ENCODE results near the gene TCP10L.

GRCh38 chr21:32604464-32604863 is 19.1 kb upstream of the TCP10L start:
- TF ChIP-seq EZH2 (IDR thresholded peaks at IDR 0.05; ENCODE audit: insufficient read depth, low read length): no peak
- TF ChIP-seq, protein P1, sequence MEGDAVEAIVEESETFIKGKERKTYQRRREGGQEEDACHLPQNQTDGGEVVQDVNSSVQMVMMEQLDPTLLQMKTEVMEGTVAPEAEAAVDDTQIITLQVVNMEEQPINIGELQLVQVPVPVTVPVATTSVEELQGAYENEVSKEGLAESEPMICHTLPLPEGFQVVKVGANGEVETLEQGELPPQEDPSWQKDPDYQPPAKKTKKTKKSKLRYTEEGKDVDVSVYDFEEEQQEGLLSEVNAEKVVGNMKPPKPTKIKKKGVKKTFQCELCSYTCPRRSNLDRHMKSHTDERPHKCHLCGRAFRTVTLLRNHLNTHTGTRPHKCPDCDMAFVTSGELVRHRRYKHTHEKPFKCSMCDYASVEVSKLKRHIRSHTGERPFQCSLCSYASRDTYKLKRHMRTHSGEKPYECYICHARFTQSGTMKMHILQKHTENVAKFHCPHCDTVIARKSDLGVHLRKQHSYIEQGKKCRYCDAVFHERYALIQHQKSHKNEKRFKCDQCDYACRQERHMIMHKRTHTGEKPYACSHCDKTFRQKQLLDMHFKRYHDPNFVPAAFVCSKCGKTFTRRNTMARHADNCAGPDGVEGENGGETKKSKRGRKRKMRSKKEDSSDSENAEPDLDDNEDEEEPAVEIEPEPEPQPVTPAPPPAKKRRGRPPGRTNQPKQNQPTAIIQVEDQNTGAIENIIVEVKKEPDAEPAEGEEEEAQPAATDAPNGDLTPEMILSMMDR (IDR thresholded peaks at IDR 0.05; ENCODE audit: insufficient read depth, low read depth, low read length): no peak
